Stimulated activated CD4-positive, alpha-beta T cell treated with anti-CD3 and anti-CD28 coated beads, Interleukin-1b, Interleukin-23, amount 100 ng/mL, for 1 hour (primary cell): Measurements from ENCODE around the gene DAGLA.

ENCODE experiments used
- DNase-seq, 2 donors: peaks; one replicate each; pipeline ENCODE4 v3.0.0-alpha.2; 2020; ENCODE audit warnings: low read depth in 2 of 2

Gene DAGLA

GRCh38 chr11:61689164-61689496, 8.9 kb downstream of the DAGLA start:
- no peak for DNase-seq

- no peak for DNase-seq
These were observed 10.7 kb downstream of the DAGLA start for GRCh38 chr11:61690706-61691379.

- DNase-seq, result no peak
These were observed 11.4 kb downstream of the DAGLA start for GRCh38 chr11:61691380-61692156.

- no peak for DNase-seq
These were observed 13.9 kb downstream of the DAGLA start for GRCh38 chr11:61693922-61694601.

- no peak for DNase-seq
These were observed 14.4 kb downstream of the DAGLA start for GRCh38 chr11:61694602-61694939.

- no peak for DNase-seq
These were observed 14.9 kb downstream of the DAGLA start for GRCh38 chr11:61694946-61695706.

- peak; percentile 84 to 85 for DNase-seq
These were observed 15.7 kb downstream of the DAGLA start for GRCh38 chr11:61695917-61696316.

- DNase-seq, result no peak
These were observed 16.4 kb downstream of the DAGLA start for GRCh38 chr11:61696602-61697001.

- no peak for DNase-seq
These were observed 16.9 kb downstream of the DAGLA start for GRCh38 chr11:61697078-61697502.

- DNase-seq, result no peak
These were observed 17.6 kb downstream of the DAGLA start for GRCh38 chr11:61697764-61698163.

GRCh38 chr11:61698173-61698948, 18.2 kb downstream of the DAGLA start:
- no peak for DNase-seq

- DNase-seq, result no peak
These were observed 19.6 kb downstream of the DAGLA start for GRCh38 chr11:61699737-61700160.

GRCh38 chr11:61700212-61700611, 20.0 kb downstream of the DAGLA start:
- no peak for DNase-seq

GRCh38 chr11:61700720-61701119, 20.5 kb downstream of the DAGLA start:
- no peak for DNase-seq

- no peak for DNase-seq
These were observed 21.2 kb downstream of the DAGLA start for GRCh38 chr11:61701242-61701886.

- no peak for DNase-seq
These were observed 22.6 kb downstream of the DAGLA start for GRCh38 chr11:61702701-61703312.

GRCh38 chr11:61704838-61705237, 24.6 kb downstream of the DAGLA start:
- no peak for DNase-seq

GRCh38 chr11:61706452-61707400, 26.5 kb downstream of the DAGLA start:
- DNase-seq, result no peak

GRCh38 chr11:61707574-61707973, 27.4 kb downstream of the DAGLA start:
- no peak for DNase-seq
